GM12892 (cell line): Measurements from ENCODE around the gene CEP55.

Experiments
- POLR2A ChIP-seq: IDR thresholded peaks from 2 replicates; pipeline ENCODE4 v1.6.1; 2011; ENCODE audit warnings: low read depth, low read length, control low read depth
- POLR2AphosphoS5 ChIP-seq: IDR thresholded peaks from 2 replicates; pipeline ENCODE4 v1.6.1; 2011; ENCODE audit warnings: low read depth, low read length, control low read depth
- TAF1 ChIP-seq: IDR thresholded peaks from 2 replicates; pipeline ENCODE4 v1.6.1; 2011; ENCODE audit warnings: low read depth, mild to moderate bottlenecking, control low read depth, low read length, borderline replicate concordance

DNA sequence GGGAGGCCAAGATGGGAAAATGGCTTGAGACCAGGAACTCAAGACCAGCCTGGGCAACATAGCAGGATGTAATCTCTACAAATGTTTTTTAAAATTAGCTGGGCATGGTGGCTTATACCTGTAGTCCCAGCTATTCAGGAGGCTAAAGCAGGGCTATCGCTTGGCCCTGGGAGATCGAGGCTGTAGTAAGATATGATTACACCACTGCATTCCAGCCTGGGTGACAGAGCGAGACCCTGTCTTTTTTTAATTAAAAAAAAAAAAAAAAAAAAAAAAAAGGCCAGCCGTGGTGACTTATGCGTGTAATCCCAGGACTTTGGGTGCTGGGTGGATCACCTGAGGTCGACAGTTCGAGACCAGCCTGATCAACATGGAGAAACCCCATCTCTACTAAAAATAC, 41.7 kb upstream of the CEP55 start:
- no peak for TF ChIP-seq POLR2A
- no peak for TF ChIP-seq TAF1
- TF ChIP-seq POLR2AphosphoS5, result no peak
